Heart right ventricle (tissue), 16 donors: ENCODE data around the gene ABHD2. TPM values are rescaled to one million over a fixed set of nuclear protein-coding genes. Genes with fewer than 3 reads are reported as not detected.

ENCODE experiments used
- ATAC-seq, 8 donors: fragments of 200-7000 bp; cut with Tn5 transposase; one replicate each; pipeline ENCODE4 v1.9.1; 2020; ENCODE audit warnings: mild to moderate bottlenecking in 8 of 8, moderate library complexity in 8 of 8, moderate number of reproducible peaks in 1 of 8
- DNase-seq, 2 donors: peaks; one replicate each; pipeline ENCODE4 v3.0.0-alpha.2; 2020
- H3K27ac ChIP-seq, 10 donors: fragments of 200-600 bp; sonication (generic) in 2 of 10; one replicate each; pipeline versions ENCODE4 v1.5.0 to v1.8.0; 2020 to 2022; ENCODE audit warnings: mild to moderate bottlenecking in 3 of 10
- H3K27me3 ChIP-seq, 7 donors: fragments of 200-600 bp; one replicate each; pipeline ENCODE4 v1.8.0; 2021 to 2022; ENCODE audit warnings: mild to moderate bottlenecking in 2 of 7
- H3K36me3 ChIP-seq, 9 donors: fragments of 200-600 bp; sonication (generic) in 1 of 9; one replicate each; pipeline versions ENCODE4 v1.5.0 to v1.8.0; 2020 to 2022; ENCODE audit warnings: mild to moderate bottlenecking in 2 of 9
- H3K4me1 ChIP-seq, 9 donors: fragments of 200-600 bp; sonication (generic) in 1 of 9; one replicate each; pipeline versions ENCODE4 v1.5.0 to v1.8.0; 2020 to 2022; ENCODE audit warnings: mild to moderate bottlenecking in 4 of 9
- H3K4me3 ChIP-seq, 10 donors: fragments of 200-600 bp; sonication (generic) in 2 of 10; one replicate each; pipeline versions ENCODE4 v1.5.0 to v1.8.0; 2020 to 2022; ENCODE audit warnings: mild to moderate bottlenecking in 7 of 10, moderate library complexity in 2 of 10
- H3K9me3 ChIP-seq, 11 donors: fragments of 200-600 bp in 10 of 11; sonication (generic) in 2 of 11; one replicate each; pipeline versions ENCODE4 v1.5.0 to v1.8.0; 2013 to 2022; ENCODE audit warnings: mild to moderate bottlenecking in 2 of 11, control low read depth in 1 of 11, moderate library complexity in 1 of 11
- CTCF ChIP-seq, 9 donors: fragments of 200-600 bp; sonication (generic) in 2 of 9; IDR thresholded peaks; one replicate each; pipeline versions ENCODE4 v1.5.0 to v1.8.0; 2021 to 2022; ENCODE audit warnings: antibody characterized with exemption in 9 of 9, mild to moderate bottlenecking in 5 of 9, moderate library complexity in 1 of 9
- WGBS, 2 donors: extraction: QIAGEN DNeasy Blood & Tissue Kit; methylation state at CpG; one replicate each; pipeline ENCODE4 v1.1.7; 2013; ENCODE audit warnings: inconsistent platforms in 1 of 2; 5-methylcytosine and 5-hydroxymethylcytosine counted together
- intact Hi-C, 10 donors: fragments of 100-400 bp; cut with DNase I; formaldehyde crosslinking; loops; one replicate each; pipeline versions ENCODE4 v1.11.1 to v1.14.2; 2022
- polyA plus RNA-seq, 2 donors: library from polyadenylated mRNA; stranded (reverse); fragments of 200-250 nt; gene quantifications; one replicate each; pipeline ENCODE4 v1.2.3, GENCODE V29; 2013
- total RNA-seq, 10 donors: library from RNA; stranded (reverse); fragmentation: NEBNext Ultra II Directional in 3 of 10; extraction: Animal tissue kit (Norgen Biotek cat#: 25700) in 3 of 10; gene quantifications; one replicate each; pipeline versions ENCODE4 v1.2.1 to v1.2.4, GENCODE V29; 2021 to 2023
- donor health status: Arrhythmogenic right ventricular cardiomyopathy.
- donor health status: ischemic (EF 13 %, LVEDD 7.1; RV severe dilation, severe dysfunction).
- donor health status: healthy with polysubstance abuse.
- donor health status: DM: no; HTN: yes; CAD: no.
- donor health status: DM: no; HTN: no; CAD: no.
- donor health status: ischemic (EF 25% LVEDD 6.9; RV normal size, moderate dysfunction).
- donor health status: ischemic (EF 25% LVEDD 5.7; RV mildly dilated, moderate dysfunction).
- donor health status: healthy.
- donor health status: DM: yes; HTN: yes; CAD: no.
- donor health status: Ischemic cardiomyopathy.
- donor health status: ischemic (EF 35%, LVEDD 5.7; RV mildly dilated, moderate dysfunction).
- donor health status: nonischemic (EF 11% LVEDD 7.7; RV severe dilation, severe dysfunction).
- donor health status: DM: yes; HTN: yes; CAD: no.
- donor health status: PGD.
- donor health status: ischemic (EF 29% LVEDD 5.4; RV normal size, mild dysfunction).
- donor health status: nonischemic (EF 23%, LVEDD 6.1; RV moderate dilation, normal function).

The ABHD2 gene
- total and polyA plus RNA-seq, 12 donors = 9.1 to 201 (median 119) TPM

- intact Hi-C loops = loop anchor here in 4 of 10 donors (2.0 to 5.0 kb wide), 3 partner anchors 13 to 66 kb away; no protein-coding TSS in a partner anchor
Measured at GRCh38 chr15:89091627-89092220, 3.5 kb downstream of the ABHD2 start.

GRCh38 chr15:89093509-89093908 is 5.3 kb downstream of the ABHD2 start:
- peaks cover 6 to 97% (median 93%) of the 10 kb centered on the region in 9 donors for H3K4me1 ChIP-seq
- H3K36me3 ChIP-seq = peaks cover 0 to 17% (median 0%) of the 10 kb centered on the region in 9 donors
- H3K27me3 ChIP-seq = no peaks in the 10 kb centered on the region
- ATAC-seq (no peak), DNase-seq (no peak)
- no peak overlapping the region for H3K4me3 ChIP-seq
- peak overlapping the region; percentile 62 to 98 (median 96) for H3K27ac ChIP-seq
- intact Hi-C loops = loop anchor here in 3 of 10 donors (5.0 kb wide), 2 partner anchors 44 to 64 kb away; no protein-coding TSS in a partner anchor
- no peaks in the 10 kb centered on the region for H3K9me3 ChIP-seq
- no peak for TF ChIP-seq CTCF (IDR thresholded peaks at IDR 0.05)
- 89% methylated on average over 7 of the region's 7 CpGs for WGBS, 2 donors

More at GRCh38 chr15:89091627-89092220, 3.5 kb downstream of the ABHD2 start:
- 48 to 70% methylated on average over 1 of the region's 1 CpG for WGBS, 2 donors
- Histone ChIP-seq H3K4me1 (peaks cover 0 to 90% (median 81%) of the 10 kb centered on the region in 9 donors), H3K9me3 (no peaks in the 10 kb centered on the region), H3K36me3 (peaks cover 0 to 17% (median 0%) of the 10 kb centered on the region in 9 donors), H3K27me3 (no peaks in the 10 kb centered on the region), H3K27ac (peak overlapping the region; percentile 74 to 98 (median 96)), H3K4me3 (peak overlapping the region in 9 of 10 donors; percentile 9 to 98 (median 89))
- ATAC-seq (no peak), DNase-seq (no peak)
- no peak for TF ChIP-seq CTCF (IDR thresholded peaks at IDR 0.05)

DNA sequence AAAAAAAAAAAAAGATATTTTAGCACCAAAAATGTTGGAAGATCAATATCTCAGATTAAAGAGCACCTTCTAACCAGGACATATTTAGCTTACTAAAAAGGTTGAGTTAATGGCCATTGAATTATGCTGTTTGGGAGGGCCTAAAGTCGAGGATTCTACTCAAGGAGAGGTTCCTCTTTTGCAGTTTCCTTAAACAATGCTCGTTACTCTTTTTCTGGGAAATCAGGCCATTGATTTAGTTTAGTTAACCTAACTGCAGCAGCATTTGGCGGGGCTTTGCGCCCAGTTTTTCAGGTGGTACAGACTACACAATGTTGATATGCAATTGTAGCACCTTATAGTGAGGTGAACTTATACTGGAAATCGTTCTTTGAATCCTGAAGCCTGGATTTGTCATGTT is 6.8 kb downstream of the ABHD2 start:
- H3K27me3 ChIP-seq = no peaks in the 10 kb centered on the region
- no peak for TF ChIP-seq CTCF (IDR thresholded peaks at IDR 0.05)
- no peak overlapping the region for H3K4me3 ChIP-seq
- ATAC-seq (no peak), DNase-seq (no peak)
- H3K9me3 ChIP-seq = no peaks in the 10 kb centered on the region
- WGBS, 2 donors = 84 to 91% methylated on average over 5 of the region's 5 CpGs
- H3K4me1 ChIP-seq = peaks cover 7 to 97% (median 86%) of the 10 kb centered on the region in 9 donors
- intact Hi-C loops = no loop called here
- peaks cover 0 to 31% (median 0%) of the 10 kb centered on the region in 9 donors for H3K36me3 ChIP-seq
- H3K27ac ChIP-seq = peak overlapping the region in 8 of 10 donors; percentile 27 to 98 (median 96)

- TF ChIP-seq CTCF (IDR thresholded peaks at IDR 0.05) = no peak
Measured at GRCh38 chr15:89095556-89095955, 7.3 kb downstream of the ABHD2 start.

More at GRCh38 chr15:89095556-89095955, 7.3 kb downstream of the ABHD2 start:
- Histone ChIP-seq H3K36me3 (peaks cover 0 to 36% (median 0%) of the 10 kb centered on the region in 9 donors), H3K4me1 (peaks cover 7 to 97% (median 85%) of the 10 kb centered on the region in 9 donors), H3K27ac (peak overlapping the region in 8 of 10 donors; percentile 27 to 98 (median 96)), H3K9me3 (no peaks in the 10 kb centered on the region), H3K4me3 (no peak overlapping the region), H3K27me3 (no peaks in the 10 kb centered on the region)
- 74 to 79% methylated on average over 8 of the region's 8 CpGs for WGBS, 2 donors
- intact Hi-C loops = no loop called here
- DNase-seq = no peak
- ATAC-seq = no peak
